ENCODE data around the gene BMAL1. TPM values are rescaled to one million over a fixed set of nuclear protein-coding genes. Genes with fewer than 3 reads are reported as not detected.

BMAL1 gene
- total RNA-seq, 1 donor from 2014 or later = 7.7 TPM

- H3K27ac Mint-ChIP-seq (ENCODE audit: unreplicated experiment) = no peak overlapping the region
- no peak for TF ChIP-seq CTCF (IDR thresholded peaks at IDR 0.05; ENCODE audit: unreplicated experiment)
- H3K4me1 Mint-ChIP-seq (ENCODE audit: unreplicated experiment) = peaks cover 16% of the 10 kb centered on the region
- no peak overlapping the region for H3K4me3 Mint-ChIP-seq (ENCODE audit: unreplicated experiment)
- H3K27me3 Mint-ChIP-seq (ENCODE audit: unreplicated experiment) = peaks cover 5% of the 10 kb centered on the region
- DNase-seq (ENCODE audit: low spot score) = no peak
- peaks cover 3% of the 10 kb centered on the region for H3K36me3 Mint-ChIP-seq (ENCODE audit: low read depth, unreplicated experiment)
- no peaks in the 10 kb centered on the region for H3K9me3 Mint-ChIP-seq (ENCODE audit: unreplicated experiment)
Measured at GRCh38 chr11:13301522-13301921, 23.9 kb downstream of the BMAL1 start.

GRCh38 chr11:13302420-13302958 lies 24.9 kb downstream of the BMAL1 start:
- H3K4me1 Mint-ChIP-seq (ENCODE audit: unreplicated experiment) = peaks cover 16% of the 10 kb centered on the region
- H3K36me3 Mint-ChIP-seq (ENCODE audit: low read depth, unreplicated experiment) = peaks cover 3% of the 10 kb centered on the region
- peaks cover 5% of the 10 kb centered on the region for H3K27me3 Mint-ChIP-seq (ENCODE audit: unreplicated experiment)
- H3K9me3 Mint-ChIP-seq (ENCODE audit: unreplicated experiment) = no peaks in the 10 kb centered on the region
- H3K4me3 Mint-ChIP-seq (ENCODE audit: unreplicated experiment) = no peak overlapping the region
- no peak for TF ChIP-seq CTCF (IDR thresholded peaks at IDR 0.05; ENCODE audit: unreplicated experiment)
- no peak overlapping the region for H3K27ac Mint-ChIP-seq (ENCODE audit: unreplicated experiment)
- DNase-seq (ENCODE audit: low spot score) = no peak

GRCh38 chr11:13303668-13304649 lies 26.4 kb downstream of the BMAL1 start:
- no peak for TF ChIP-seq CTCF (IDR thresholded peaks at IDR 0.05; ENCODE audit: unreplicated experiment)
- Mint-ChIP-seq H3K4me1 (ENCODE audit: unreplicated experiment) (peaks cover 4% of the 10 kb centered on the region), H3K4me3 (ENCODE audit: unreplicated experiment) (no peak overlapping the region), H3K36me3 (ENCODE audit: low read depth, unreplicated experiment) (no peaks in the 10 kb centered on the region), H3K27ac (ENCODE audit: unreplicated experiment) (no peak overlapping the region), H3K9me3 (ENCODE audit: unreplicated experiment) (no peaks in the 10 kb centered on the region), H3K27me3 (ENCODE audit: unreplicated experiment) (peaks cover 5% of the 10 kb centered on the region)
- DNase-seq (ENCODE audit: low spot score) = no peak

GRCh38 chr11:13304655-13305335 lies 27.2 kb downstream of the BMAL1 start:
- Mint-ChIP-seq H3K4me1 (ENCODE audit: unreplicated experiment) (no peaks in the 10 kb centered on the region), H3K27me3 (ENCODE audit: unreplicated experiment) (peaks cover 5% of the 10 kb centered on the region), H3K4me3 (ENCODE audit: unreplicated experiment) (no peak overlapping the region), H3K27ac (ENCODE audit: unreplicated experiment) (no peak overlapping the region), H3K9me3 (ENCODE audit: unreplicated experiment) (no peaks in the 10 kb centered on the region), H3K36me3 (ENCODE audit: low read depth, unreplicated experiment) (no peaks in the 10 kb centered on the region)
- no peak for TF ChIP-seq CTCF (IDR thresholded peaks at IDR 0.05; ENCODE audit: unreplicated experiment)
- no peak for DNase-seq (ENCODE audit: low spot score)
